Endodermal cell (in vitro differentiated cells): ENCODE results near the gene H3-3A. TPM values are rescaled to one million over a fixed set of nuclear protein-coding genes. Genes with fewer than 3 reads are reported as not detected.

ENCODE experiments used
- DNase-seq: peaks from one replicate; pipeline ENCODE4 v3.0.0-alpha.2; 2017
- H3K27ac ChIP-seq: 2 replicates; pipeline ENCODE4 v1.5.1; 2013; ENCODE audit warnings: mild to moderate bottlenecking, low read depth, low read length, moderate library complexity
- H3K27me3 ChIP-seq: 2 replicates; pipeline ENCODE4 v1.6.1; 2013; ENCODE audit warnings: mild to moderate bottlenecking, low read length, moderate library complexity; ENCODE audit not compliant: insufficient read depth, control insufficient read depth, poor library complexity, severe bottlenecking
- H3K36me3 ChIP-seq: 2 replicates; pipeline ENCODE4 v1.7.0; 2013; ENCODE audit warnings: mild to moderate bottlenecking, low read length, moderate library complexity; ENCODE audit not compliant: control insufficient read depth, insufficient read depth
- H3K4me1 ChIP-seq: one replicate; pipeline ENCODE4 v1.7.0; 2013; ENCODE audit warnings: low read length; ENCODE audit not compliant: control insufficient read depth, insufficient read depth
- H3K4me3 ChIP-seq: 2 replicates; pipeline ENCODE4 v1.5.1; 2013; ENCODE audit warnings: mild to moderate bottlenecking, low read length, moderate library complexity
- H3K9ac ChIP-seq: 2 replicates; pipeline ENCODE4 v1.6.1; 2013; ENCODE audit warnings: mild to moderate bottlenecking, low read length, moderate library complexity; ENCODE audit not compliant: poor library complexity, severe bottlenecking; ENCODE audit errors: extremely low read depth
- H3K9me3 ChIP-seq: 2 replicates; pipeline ENCODE4 v1.6.1; 2013; ENCODE audit warnings: mild to moderate bottlenecking, low read length, moderate library complexity; ENCODE audit not compliant: control insufficient read depth
- H3K27ac Mint-ChIP-seq: 2 replicates; pipeline ENCODE4 v1.8.0; 2020; ENCODE audit warnings: mixed read lengths
- H3K27me3 Mint-ChIP-seq: 2 replicates; pipeline ENCODE4 v1.8.0; 2021; ENCODE audit warnings: mild to moderate bottlenecking, mixed read lengths; ENCODE audit not compliant: insufficient read depth
- H3K36me3 Mint-ChIP-seq: 2 replicates; pipeline ENCODE4 v1.8.0; 2020; ENCODE audit warnings: low read depth, mixed read lengths
- H3K4me1 Mint-ChIP-seq: 2 replicates; pipeline ENCODE4 v1.8.0; 2020; ENCODE audit warnings: mixed read lengths
- H3K4me3 Mint-ChIP-seq: 2 replicates; pipeline ENCODE4 v1.8.0; 2020; ENCODE audit warnings: mild to moderate bottlenecking, moderate library complexity, mixed read lengths
- H3K9me3 Mint-ChIP-seq: 2 replicates; pipeline ENCODE4 v1.8.0; 2020; ENCODE audit warnings: mild to moderate bottlenecking, mixed read lengths
- CTCF ChIP-seq: fragments of 200-600 bp; sonication (generic); conservative IDR thresholded peaks from 2 replicates; pipeline ENCODE4 v1.5.0; 2021; ENCODE audit warnings: antibody characterized with exemption, mild to moderate bottlenecking
- WGBS, 2 experiments: methylation state at CpG; one replicate each; pipeline versions ENCODE4 v1.1.5 to v1.1.7; 2013; ENCODE audit warnings: missing lambda C conversion rate in 2 of 2, mixed read lengths in 1 of 2; ENCODE audit not compliant: insufficient coverage in 1 of 2, insufficient read length in 1 of 2; 5-methylcytosine and 5-hydroxymethylcytosine counted together
- total RNA-seq, 2 donors: library from RNA; stranded (reverse); fragmentation: NEBNext Ultra II Directional in 1 of 2; extraction: Animal tissue kit (Norgen Biotek cat#: 25700) in 1 of 2; gene quantifications; 2 replicates in 1 of 2; 3 replicates in 1 of 2; pipeline ENCODE4 v1.2.1, GENCODE V29; 2021

H3-3A gene
- total RNA-seq, 2 donors from 2014 or later = 733 to 829 TPM

GRCh38 chr1:226082959-226083301 is 20.4 kb downstream of the H3-3A start:
- no peaks in the 10 kb centered on the region for H3K9me3 ChIP-seq
- H3K4me3 Mint-ChIP-seq = peak overlapping the region; percentile 70
- no peak overlapping the region for H3K27ac Mint-ChIP-seq
- no peaks in the 10 kb centered on the region for H3K36me3 Mint-ChIP-seq
- peaks cover 18% of the 10 kb centered on the region for H3K27me3 ChIP-seq
- peaks cover 60% of the 10 kb centered on the region for H3K27me3 Mint-ChIP-seq
- peak; percentile 85 for DNase-seq
- peak overlapping the region; percentile 45 for H3K9ac ChIP-seq
- no peaks in the 10 kb centered on the region for H3K4me1 Mint-ChIP-seq
- H3K27ac ChIP-seq = no peak overlapping the region
- H3K9me3 Mint-ChIP-seq = no peaks in the 10 kb centered on the region
- WGBS, 2 experiments = 5% methylated on average over 23 of the region's 23 CpGs; no CpG with 5 or more reads in 1 of the 2 experiments
- no peak for TF ChIP-seq CTCF
- H3K36me3 ChIP-seq = no peaks in the 10 kb centered on the region
- H3K4me1 ChIP-seq = no peaks in the 10 kb centered on the region
- H3K4me3 ChIP-seq = peak overlapping the region; percentile 80

- Histone ChIP-seq H3K4me1 (no peaks in the 10 kb centered on the region), H3K27me3 (peaks cover 18% of the 10 kb centered on the region), H3K36me3 (no peaks in the 10 kb centered on the region), H3K9me3 (no peaks in the 10 kb centered on the region), H3K9ac (peak overlapping the region; percentile 45), H3K4me3 (peak overlapping the region; percentile 80), H3K27ac (no peak overlapping the region)
- Mint-ChIP-seq H3K9me3 (no peaks in the 10 kb centered on the region), H3K36me3 (no peaks in the 10 kb centered on the region), H3K27me3 (peaks cover 60% of the 10 kb centered on the region), H3K27ac (peak overlapping the region; percentile 59), H3K4me3 (peak overlapping the region; percentile 70), H3K4me1 (no peaks in the 10 kb centered on the region)
- no peak for TF ChIP-seq CTCF
- 4 to 9% methylated on average over 34 to 75 of the region's 75 CpGs for WGBS, 2 experiments
- peak; percentile 97 for DNase-seq
Observed at GRCh38 chr1:226083302-226084101, 21.0 kb downstream of the H3-3A start.

GRCh38 chr1:226085675-226086285 is 23.3 kb downstream of the H3-3A start:
- Mint-ChIP-seq H3K27ac (no peak overlapping the region), H3K9me3 (no peaks in the 10 kb centered on the region), H3K4me3 (no peak overlapping the region), H3K36me3 (no peaks in the 10 kb centered on the region), H3K4me1 (no peaks in the 10 kb centered on the region), H3K27me3 (peaks cover 52% of the 10 kb centered on the region)
- no peak for TF ChIP-seq CTCF
- H3K9ac ChIP-seq = no peak overlapping the region
- H3K4me3 ChIP-seq = no peak overlapping the region
- no peak overlapping the region for H3K27ac ChIP-seq
- no peaks in the 10 kb centered on the region for H3K4me1 ChIP-seq
- no peaks in the 10 kb centered on the region for H3K9me3 ChIP-seq
- no peaks in the 10 kb centered on the region for H3K36me3 ChIP-seq
- 95 to 98% methylated on average over 5 of the region's 5 CpGs for WGBS, 2 experiments
- DNase-seq = no peak
- peaks cover 17% of the 10 kb centered on the region for H3K27me3 ChIP-seq
